DOHH2 (cell line): Measurements from ENCODE around the gene ANTKMT.

ENCODE experiments used
- CTCF ChIP-seq: fragments of 200-600 bp; sonication (generic); IDR thresholded peaks from one replicate; pipeline ENCODE4 v1.5.1; 2014; ENCODE audit warnings: antibody characterized with exemption, mild to moderate bottlenecking, low read depth, low read length; ENCODE audit not compliant: poor library complexity, severe bottlenecking
- EZH2phosphoT487 ChIP-seq: fragments of 200-600 bp; sonication (generic); IDR thresholded peaks from 2 replicates; pipeline ENCODE4 v1.6.1; 2017; ENCODE audit warnings: borderline replicate concordance, mild to moderate bottlenecking, antibody characterized with exemption, low read length, moderate library complexity, mixed read lengths

GRCh38 chr16:726188-726437 is 5.2 kb downstream of the ANTKMT start:
- TF ChIP-seq CTCF (no peak), EZH2phosphoT487 (no peak)
